NCI-H146 (cell line): Measurements from ENCODE around the gene TACC2.

Experiments
- DNase-seq: peaks from one replicate; lab custom pipeline; 2025; lab: John Stamatoyannopoulos, UW

The TACC2 gene

DNA sequence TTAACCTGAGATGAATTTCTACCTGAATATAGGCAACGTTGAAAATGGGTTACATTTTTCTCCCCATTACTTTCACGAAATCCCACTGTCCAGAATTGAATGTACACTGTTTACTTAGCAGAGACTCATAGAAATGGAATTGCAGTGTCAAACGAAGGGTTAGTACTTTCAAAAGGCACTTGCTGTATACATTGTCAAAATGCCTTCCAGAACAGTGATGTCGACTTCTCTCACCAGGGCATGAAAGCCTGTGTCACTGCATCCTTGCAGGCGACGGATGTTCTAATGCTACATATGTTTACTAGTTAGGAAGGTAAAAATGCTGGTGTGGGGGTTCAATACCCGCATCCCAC lies 41.2 kb downstream of the TACC2 start:
- DNase-seq: no peak

DNA sequence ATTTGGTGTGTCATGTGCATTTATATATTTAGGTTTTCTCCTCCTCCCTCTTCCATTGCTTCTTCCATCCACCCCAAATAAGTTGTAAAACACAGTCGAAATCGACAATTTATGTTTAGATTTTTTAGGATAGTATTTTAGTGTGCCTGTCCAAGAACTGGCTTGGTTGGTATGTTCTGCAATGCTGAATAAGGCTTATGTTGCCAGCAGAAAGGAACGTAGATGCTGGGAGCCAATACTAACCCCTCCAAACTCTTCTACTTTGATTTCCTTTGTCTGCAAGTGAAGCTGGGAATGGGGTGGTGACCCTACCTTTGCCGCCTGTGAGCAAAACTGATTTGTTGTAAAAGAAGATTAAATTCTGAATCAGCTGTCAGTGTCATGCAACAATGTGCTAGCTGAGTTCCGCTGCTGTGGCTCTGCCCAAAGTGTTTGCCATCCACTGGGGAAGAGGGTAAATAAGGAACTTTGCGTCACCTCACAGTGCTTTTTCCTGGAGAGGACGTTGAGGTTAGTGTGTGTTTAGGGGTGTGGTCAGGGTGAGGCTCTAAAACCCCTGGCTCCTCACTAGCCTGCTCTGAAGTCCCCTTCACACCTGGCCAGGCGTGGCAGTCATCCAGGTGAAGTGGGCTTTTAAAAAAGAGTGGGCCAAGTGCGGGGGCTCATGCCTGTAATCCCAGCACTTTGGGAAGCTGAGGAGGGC lies 44.4 kb downstream of the TACC2 start:
- DNase-seq: no peak

DNA sequence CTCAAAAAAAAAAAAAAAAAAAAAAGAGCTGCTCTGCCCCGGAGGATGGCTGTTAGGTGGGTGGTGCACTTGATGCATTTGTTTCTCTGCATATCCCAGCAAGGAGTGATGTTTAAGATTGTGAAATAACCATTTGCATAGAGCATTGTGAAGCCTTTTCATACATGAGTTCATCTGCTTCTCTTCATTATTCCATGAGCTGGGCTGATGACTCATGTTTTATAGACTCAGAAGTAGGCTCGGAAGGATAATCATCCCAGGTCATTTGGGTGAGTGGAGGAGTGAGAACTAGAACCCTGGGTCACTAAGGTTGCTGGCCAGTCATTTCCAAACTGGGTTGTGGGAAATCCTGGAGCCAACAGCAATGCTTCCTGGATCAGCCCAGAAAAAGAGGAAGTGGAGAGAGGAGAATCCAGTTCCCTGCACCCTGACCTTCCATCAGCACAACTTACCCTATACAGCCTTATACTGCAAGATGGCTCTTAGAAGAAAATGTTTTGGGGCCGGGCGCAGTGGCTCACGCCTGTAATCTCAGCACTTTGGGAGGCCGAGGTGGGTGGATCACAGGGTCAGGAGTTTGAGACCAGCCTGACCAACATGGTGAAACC lies 45.3 kb downstream of the TACC2 start:
- no peak for DNase-seq

DNA sequence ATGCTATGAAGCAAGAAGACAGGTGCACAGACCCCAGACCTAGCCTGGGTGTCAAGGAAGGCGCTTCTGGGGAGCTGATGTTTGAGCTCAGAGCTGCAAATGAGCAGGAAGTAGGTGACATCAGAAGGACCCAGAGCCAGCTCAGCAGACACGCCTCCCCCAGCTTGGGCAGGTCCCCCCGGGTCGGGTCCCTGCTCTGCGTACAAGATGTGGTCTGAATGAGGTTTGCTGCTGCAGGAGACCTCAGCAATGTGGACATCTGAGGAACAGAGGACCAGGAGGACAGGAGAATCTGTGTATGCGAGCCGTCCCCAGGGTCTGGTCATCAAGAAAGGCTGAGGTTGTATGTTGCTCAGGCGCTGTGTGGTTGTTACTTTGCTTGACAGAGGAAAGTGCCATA lies 51.8 kb downstream of the TACC2 start:
- DNase-seq: no peak

DNA sequence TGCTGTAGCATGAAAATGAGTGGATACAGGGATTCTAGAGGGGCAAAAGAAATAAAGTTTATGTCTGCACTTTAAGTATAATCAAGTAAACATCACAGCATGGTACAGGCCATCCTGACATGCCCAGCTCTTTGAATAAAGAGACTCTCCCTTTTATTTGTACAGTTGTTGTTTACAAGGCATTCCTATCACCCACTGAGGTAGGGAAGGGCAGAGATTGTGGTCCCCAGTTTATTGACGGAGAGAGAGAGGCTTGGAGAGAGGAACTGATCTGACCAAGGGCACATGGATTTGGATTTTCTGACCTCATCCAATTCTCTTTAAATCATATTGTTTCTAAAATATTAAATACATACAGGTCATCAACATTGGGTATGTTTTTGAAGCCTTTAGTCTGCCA lies 53.9 kb downstream of the TACC2 start:
- DNase-seq: no peak

DNA sequence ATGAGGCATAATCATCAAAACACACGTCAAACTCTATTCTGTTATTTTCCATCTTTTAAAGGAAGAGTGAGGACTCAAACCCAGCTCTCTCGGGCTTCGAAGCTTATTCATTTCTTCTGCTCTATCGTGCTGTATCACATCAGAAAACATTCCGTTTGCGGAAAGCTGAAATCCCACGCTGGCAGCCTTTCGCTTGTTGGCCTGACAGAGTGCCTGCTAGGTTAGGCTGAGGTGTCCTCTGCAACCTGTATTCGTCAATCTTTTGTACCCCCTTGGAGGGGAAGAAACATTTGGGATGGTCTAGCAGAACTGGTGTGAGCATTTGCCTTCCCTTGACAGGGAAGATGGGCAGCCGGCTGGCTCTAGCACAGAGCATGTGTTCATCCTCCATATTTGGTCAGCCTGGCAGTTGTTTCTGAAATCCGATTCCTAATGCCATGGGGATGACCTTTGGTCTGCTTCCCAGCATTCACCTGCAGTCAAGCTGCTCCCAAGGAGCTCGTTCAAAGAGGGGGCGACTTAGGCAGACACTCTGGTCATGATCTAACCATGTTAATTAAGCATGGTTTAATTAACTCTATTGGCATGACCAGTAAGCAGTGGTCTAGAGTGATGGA lies 55.2 kb downstream of the TACC2 start:
- DNase-seq: peak; percentile 63

DNA sequence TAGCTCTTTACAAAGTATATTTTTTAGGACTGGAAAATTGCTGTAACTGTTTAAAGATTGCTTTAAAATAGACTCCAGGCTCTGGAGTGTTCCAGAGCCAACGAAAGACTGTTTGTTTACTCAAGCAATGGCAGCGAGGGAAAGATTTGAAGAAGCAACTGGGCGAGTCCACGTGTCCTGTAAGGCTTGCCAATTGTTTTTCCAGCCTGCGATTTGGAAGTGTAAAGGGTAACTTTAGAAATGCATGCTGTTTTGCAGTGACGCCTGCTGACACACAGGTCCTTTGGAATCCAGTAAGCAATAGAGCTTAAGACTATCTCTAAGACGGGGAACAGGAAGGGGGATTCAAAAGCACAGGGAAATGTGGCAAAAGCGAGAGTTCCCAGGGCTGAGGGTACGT lies 55.8 kb downstream of the TACC2 start:
- DNase-seq: peak; percentile 1

DNA sequence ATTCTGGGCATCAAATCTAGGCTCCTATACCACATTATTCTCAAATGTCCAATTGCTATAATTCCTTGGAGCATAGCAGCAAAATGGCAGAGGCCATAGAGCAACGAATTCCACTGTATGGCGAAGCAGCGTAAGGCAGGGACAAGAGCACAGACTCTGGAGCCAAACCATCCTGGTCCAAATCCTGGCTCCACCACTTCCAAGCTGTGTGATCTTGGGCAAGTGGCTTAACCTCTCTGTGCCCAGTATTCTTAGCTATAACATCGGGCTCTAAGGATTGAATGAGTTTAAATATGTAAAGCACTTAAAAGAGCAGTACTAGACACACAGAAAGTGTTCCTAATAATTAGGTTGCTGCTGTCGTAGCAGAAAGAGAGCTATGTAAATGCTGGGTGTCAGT lies 56.2 kb downstream of the TACC2 start:
- DNase-seq: no peak

DNA sequence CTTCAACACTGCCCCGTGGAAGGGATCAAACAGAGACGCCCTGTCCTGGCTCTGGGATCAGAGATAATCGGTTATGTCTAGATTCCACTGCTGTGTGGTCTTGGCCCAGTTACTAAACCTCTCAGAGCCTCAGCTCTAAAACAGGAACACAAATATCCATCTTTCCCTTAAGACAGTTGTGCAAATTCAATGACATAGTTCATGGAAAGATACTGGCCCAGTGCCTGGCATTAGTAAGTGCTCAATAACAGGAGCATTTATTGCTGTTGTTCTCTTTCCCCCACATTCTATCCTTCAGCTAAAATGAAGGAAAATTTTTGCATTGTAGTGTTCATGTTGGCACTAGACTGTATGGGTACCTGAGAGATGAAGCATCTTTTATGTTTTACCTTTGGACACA lies 58.6 kb downstream of the TACC2 start:
- DNase-seq: no peak

DNA sequence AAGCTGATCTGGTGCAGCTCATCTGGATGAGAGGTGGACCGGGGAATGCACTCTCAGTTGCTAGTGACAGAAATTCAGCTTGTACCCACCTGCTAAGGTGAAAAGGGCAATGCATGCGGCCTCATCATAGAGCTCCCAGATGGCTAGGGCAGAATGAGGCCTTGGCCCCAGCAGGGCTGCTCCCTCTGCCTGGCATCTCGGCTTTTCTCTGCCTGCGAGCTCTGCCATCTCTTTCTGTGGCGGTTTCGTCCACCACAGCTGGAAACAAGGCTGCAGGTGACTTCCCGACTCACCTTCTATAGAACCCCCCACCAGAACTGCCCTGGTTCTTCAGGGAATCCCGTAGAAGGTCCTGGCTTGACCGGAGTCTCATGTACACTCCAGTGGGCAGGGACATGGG lies 60.1 kb downstream of the TACC2 start:
- no peak for DNase-seq

DNA sequence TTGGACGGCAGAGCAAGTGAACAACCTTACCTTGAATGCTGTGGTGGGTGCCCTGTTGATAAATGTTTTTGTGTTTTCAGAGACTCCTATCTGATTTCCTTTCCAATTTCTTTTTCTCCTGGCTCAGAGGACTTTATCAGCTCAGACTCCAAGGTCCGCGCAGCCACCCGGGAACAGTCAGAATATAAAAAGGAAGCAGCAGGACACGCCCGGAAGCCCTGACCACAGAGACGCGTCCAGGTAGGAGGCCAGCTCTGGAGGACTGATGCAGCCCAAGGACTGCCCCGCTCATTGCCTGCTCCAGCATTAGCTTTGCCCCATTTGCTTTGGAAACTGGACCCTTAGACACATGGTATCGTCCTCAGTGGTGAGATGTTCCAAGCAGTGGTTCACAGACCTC lies 61.3 kb downstream of the TACC2 start:
- DNase-seq: no peak

DNA sequence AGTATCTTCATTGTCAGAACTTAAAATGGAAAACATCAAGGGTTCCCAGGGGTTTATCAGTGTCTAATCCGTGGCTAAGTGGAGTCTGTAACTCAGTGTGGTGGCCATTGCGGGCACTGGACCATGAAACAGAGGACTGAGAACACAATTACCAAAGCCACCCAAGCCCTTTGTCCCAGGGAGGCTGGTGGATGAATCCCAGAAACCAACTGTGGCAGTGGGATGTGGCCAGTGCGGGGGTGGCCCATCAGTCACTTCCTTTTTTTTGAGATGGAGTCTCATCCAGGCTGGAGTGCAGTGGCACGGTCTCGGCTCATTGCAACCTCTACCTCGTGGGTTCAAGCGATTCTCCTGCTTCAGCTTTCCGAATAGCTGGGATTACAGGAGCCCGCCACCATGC lies 61.8 kb downstream of the TACC2 start:
- DNase-seq: no peak

DNA sequence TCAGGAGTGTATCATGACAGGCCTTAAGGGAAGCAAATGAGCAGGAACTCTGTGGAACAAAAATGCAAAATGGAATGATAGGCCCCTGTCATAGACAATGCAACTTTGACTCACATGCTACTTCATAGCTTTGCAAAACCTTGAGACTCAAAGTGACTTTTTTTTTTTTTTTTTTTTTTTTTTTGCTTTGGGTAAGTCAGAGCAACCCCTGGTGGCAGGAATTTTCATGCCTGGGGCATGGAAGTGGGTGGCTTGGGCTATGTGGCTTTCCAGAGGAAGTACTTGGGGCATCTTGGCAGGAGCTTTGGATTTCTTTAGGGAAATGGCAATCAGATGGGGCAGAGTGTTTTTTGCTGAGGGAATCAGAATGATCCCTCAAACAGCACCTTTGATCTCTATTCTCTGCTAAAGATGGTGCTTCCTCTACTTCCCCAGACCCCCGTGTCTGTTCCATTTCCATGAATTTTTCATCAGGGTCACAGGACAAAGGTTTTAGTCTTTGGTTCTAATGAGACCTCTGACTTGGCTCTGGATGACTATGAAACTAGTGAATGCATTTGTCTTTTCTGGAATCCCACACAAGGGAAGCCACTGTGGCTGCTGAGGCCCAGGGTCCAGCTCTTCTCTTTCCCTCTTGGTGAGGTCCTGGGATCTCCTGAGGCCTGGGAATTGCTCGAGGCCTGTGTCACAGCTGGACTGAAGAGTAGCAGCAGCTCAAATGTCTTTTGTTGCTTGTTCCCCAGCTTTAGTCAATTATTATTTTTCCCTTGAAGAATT lies 62.8 kb downstream of the TACC2 start:
- DNase-seq: peak; percentile 39

DNA sequence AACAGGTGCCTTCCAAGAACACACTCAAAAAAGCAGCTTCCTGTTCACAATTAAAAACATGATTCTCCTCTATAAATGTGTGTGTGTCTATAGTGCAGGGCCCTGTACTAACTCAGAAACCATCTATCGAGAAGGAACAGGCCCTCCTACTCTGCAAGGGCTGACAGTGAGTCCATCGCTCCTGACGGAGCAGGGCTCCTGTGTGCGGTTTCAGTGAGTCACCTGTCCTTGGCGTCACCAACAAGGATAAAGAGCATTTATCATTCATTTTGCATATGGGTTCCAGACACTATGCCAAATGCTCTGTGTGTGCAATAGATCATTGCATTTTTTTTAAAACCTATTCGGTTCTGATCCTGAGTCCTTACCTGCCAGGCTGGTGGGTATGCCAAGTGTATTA lies 63.7 kb downstream of the TACC2 start:
- no peak for DNase-seq

DNA sequence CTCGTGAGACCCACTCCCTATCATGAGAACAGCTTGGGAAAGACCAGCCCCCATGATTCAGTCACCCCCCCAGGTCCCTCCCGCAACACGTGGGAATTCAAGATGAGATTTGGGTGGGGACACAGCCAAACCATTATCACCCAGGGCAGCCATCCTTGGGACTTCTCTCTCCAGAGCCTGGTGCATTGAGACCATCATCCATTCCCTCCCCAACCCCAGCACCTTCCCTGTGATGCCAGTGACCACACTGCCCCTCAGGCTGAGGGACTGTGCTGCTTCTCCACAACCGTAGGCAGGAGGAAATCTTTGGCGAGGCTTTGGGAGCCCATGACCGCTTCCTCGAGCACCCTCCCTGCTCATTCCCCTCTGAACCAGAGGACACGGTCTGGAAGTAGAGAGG lies 64.4 kb downstream of the TACC2 start:
- DNase-seq: no peak

DNA sequence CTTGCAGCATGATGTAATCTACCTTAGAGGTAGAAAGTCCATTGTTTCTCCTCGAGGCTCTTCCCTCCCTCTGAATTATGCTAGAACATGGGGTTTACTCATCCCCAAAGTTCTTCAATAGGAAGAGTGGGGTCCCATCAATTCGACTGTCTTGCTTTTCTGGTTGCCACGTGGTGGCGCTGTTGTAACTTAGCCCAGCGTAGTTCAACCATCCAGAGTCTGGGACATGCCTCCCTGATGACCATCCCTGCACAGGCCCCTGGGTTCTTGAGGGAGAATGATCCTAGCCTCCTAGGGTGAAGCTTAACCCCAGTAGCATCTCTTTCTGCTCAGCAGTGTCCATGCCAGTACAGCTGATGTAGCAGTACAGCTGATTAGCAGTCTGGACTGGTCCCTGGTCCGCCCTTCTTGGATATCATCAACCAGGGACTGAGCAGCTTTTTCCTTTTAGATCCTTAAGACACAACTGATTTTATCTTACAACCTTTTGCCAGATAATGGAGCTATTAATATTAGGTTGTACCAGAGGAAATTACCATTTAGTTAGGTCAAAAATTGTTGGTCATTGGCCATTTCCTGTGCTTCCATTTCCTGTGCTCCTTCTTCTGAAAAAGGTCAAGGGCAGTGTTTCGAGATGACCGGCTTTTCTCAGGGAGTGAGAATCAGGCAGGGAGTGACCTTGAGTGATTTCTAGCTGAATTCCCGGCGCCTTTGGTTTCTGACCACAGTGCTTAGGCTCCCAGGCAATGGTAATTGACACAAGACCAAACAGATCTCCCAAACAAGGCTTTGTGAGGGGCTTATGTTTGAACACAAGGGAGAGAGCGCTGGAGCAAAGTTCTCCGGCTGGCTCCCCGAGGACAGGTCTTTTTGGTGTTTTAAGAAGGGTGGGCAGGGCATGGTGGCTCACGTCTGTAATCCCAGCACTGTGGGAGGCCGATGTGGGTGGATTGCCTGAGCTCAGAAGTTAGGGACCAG lies 65.4 kb downstream of the TACC2 start:
- DNase-seq: no peak

DNA sequence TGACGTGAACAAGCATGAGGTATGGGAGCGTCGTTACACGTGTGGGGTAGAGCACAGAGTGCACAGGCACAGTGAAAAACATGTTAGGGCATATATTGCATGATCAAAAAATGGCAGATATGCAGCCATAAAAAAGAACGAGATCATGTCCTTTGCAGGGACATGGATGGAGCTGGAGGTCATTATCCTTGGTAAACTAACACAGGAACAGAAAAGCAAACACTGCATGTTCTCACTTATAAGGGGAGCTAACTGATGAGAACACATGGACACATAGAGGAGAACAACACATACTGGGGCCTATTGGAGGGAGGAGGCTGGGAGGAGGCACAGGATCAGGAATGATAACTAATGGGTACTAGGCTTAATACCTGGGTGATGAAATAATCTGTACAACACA lies 66.3 kb downstream of the TACC2 start:
- no peak for DNase-seq

DNA sequence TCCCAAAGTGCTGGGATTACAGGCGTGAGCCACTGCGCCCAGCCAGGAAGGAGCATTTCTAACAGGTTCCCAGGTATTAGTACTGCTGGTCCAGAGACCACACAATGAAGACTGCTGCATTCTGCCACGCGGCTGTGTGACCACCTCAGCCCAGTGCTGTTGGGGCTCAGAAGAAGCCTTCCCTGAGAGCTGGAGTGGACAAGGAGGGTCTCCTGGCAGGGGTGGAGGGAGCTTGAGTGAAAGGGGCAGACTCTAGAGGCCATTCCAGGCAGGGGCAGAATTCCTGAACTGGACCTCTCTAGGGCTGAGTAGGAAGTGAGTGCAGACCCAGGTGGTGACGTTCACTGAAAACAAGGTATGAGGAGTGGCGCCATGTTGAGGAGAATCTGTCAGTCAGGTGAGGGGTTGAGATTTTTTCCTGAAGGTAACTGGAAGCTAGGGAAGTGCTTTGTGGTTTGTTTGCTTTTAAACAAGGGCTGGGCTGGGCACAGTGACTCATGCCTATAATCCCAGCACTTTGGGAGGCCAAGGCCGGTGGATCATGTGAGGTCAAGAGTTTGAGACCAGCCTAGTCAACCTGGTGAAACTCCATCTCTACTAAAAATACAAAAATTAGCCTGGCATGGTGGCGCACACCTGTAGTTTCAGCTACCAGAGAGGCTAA lies 67.6 kb downstream of the TACC2 start:
- no peak for DNase-seq

DNA sequence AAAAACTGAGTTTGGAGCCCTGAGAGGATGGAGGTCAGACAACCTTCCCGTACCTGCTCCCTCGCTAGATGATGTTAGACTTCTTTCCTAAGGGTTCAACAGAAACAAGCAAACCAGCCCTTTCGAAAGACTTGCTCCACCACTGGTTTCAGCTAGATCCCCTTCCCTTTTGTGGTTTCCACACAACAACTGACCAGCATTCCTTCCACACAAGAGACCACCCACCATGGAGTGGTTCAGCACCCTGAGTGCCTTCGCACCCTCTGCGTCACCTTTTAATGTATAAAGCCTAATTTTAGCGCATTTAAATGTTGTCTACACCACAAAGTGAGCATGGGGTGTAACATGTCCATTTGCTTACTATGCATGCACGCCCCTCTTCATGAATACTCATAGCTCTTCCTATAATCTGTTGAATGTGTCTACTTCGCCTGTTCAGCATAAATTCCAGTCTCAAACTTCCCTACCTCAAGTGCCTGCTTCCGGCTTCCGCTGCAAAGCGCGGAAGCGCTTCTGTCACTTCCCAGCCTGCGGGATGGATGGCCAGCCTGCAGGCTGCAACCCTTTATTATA lies 69.0 kb downstream of the TACC2 start:
- DNase-seq: no peak

DNA sequence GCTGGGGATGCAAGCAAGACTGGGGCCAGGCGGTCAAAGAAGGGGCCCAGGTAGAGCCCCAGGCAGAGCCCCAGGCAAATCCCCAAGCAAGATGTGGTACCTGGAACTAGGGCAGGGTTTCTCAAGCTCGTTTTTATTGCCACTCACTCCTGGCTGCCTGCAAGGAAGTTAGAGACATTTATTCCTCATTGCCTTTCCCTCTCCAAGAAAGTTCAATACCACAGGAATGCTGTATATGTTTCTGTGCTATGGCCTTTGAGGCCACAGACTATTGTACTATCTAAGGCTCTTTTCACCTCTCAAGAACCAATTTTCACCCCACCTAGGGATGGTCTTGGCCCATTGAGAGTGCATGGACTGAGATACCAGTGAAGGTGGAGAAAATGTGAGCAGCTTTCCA lies 71.3 kb downstream of the TACC2 start:
- DNase-seq: no peak
